ENCODE results near the gene PTPN9. TPM values are rescaled to one million over a fixed set of nuclear protein-coding genes. Genes with fewer than 3 reads are reported as not detected.

Gene PTPN9
- total RNA-seq, 1 experiment from 2014 or later, result 42.2 TPM

DNA sequence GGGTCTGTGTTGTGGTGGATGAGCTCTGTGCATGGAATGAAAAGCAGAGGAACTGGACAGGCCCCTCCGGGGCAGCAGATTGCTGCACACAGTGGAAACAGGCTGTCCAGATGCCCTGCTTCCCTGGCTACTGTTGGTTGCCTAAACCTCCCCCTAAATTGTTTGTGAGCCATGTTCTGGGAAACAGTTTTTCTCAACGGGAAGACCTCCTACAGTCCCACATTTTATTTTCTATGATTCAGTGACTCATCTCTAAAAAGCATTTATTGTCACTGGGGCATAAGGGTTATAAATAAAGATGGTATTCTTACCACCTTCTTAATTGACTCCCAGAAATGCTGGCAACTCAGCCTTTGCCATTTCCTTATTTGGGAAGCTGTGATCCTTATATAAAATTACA is 20.3 kb upstream of the PTPN9 start:
- no peak overlapping the region for H4K91ac ChIP-seq (ENCODE audit: insufficient read length, low read depth, low read length)
- WGBS (ENCODE audit: extremely low coverage, insufficient read length, low lambda C conversion rate), result no CpG with 5 or more reads among the region's 2 CpGs
- H3K27me3 ChIP-seq (ENCODE audit: insufficient read depth, low read length), result no peaks in the 10 kb centered on the region
- H3K9me3 ChIP-seq (ENCODE audit: control insufficient read depth, low read depth, low read length), result no peaks in the 10 kb centered on the region
- no peak overlapping the region for H3K27ac Mint-ChIP-seq
- H4K5ac ChIP-seq (ENCODE audit: insufficient read length, low read depth, low read length), result no peak overlapping the region
- TF ChIP-seq, protein P1, sequence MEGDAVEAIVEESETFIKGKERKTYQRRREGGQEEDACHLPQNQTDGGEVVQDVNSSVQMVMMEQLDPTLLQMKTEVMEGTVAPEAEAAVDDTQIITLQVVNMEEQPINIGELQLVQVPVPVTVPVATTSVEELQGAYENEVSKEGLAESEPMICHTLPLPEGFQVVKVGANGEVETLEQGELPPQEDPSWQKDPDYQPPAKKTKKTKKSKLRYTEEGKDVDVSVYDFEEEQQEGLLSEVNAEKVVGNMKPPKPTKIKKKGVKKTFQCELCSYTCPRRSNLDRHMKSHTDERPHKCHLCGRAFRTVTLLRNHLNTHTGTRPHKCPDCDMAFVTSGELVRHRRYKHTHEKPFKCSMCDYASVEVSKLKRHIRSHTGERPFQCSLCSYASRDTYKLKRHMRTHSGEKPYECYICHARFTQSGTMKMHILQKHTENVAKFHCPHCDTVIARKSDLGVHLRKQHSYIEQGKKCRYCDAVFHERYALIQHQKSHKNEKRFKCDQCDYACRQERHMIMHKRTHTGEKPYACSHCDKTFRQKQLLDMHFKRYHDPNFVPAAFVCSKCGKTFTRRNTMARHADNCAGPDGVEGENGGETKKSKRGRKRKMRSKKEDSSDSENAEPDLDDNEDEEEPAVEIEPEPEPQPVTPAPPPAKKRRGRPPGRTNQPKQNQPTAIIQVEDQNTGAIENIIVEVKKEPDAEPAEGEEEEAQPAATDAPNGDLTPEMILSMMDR (conservative IDR thresholded peaks at IDR 0.05), result no peak
- no peak for DNase-seq
- no peaks in the 10 kb centered on the region for H3K23me2 ChIP-seq (ENCODE audit: insufficient read length, low read depth, low read length, poor library complexity, severe bottlenecking)
- H3K4ac ChIP-seq (ENCODE audit: low read depth, low read length), result no peak overlapping the region
- H3K36me3 Mint-ChIP-seq (ENCODE audit: insufficient read depth in 1 of 3, low read depth in 3 of 3), result peaks cover 12 to 59% (median 41%) of the 10 kb centered on the region in 3 experiments; a peak in 5 of 7 replicates
- no peak overlapping the region for H3K27ac ChIP-seq (ENCODE audit: insufficient read length, low read depth, low read length)
- no peak overlapping the region for H3K56ac ChIP-seq (ENCODE audit: insufficient read length, low read depth, low read length)
- no peak overlapping the region for H2BK20ac ChIP-seq (ENCODE audit: low read depth, low read length, poor library complexity, severe bottlenecking)
- H3K4me2 ChIP-seq (ENCODE audit: insufficient read depth, insufficient read length, low read length), result no peak overlapping the region
- H3K14ac ChIP-seq (ENCODE audit: insufficient read depth, low read length), result no peak overlapping the region
- H2BK15ac ChIP-seq (ENCODE audit: low read depth, low read length), result no peak overlapping the region
- H3K18ac ChIP-seq (ENCODE audit: insufficient read length, low read depth, low read length), result no peak overlapping the region
- no peak overlapping the region for H2AK5ac ChIP-seq (ENCODE audit: insufficient read length, low read length)
- no peak overlapping the region for H2AFZ ChIP-seq (ENCODE audit: low read length)
- H2BK5ac ChIP-seq (ENCODE audit: insufficient read length, low read length), result no peak overlapping the region
- no peak overlapping the region for H2BK120ac ChIP-seq (ENCODE audit: low read depth, low read length, poor library complexity, severe bottlenecking)
- H3K23ac ChIP-seq (ENCODE audit: insufficient read length, low read depth, low read length), result no peak overlapping the region
- H3K79me2 ChIP-seq (ENCODE audit: insufficient read depth, low read length), result no peaks in the 10 kb centered on the region
- no peaks in the 10 kb centered on the region for H3K79me1 ChIP-seq (ENCODE audit: insufficient read depth, low read depth, low read length, poor library complexity, severe bottlenecking)
- H3K4me3 Mint-ChIP-seq, result no peak overlapping the region
- H3K27me3 Mint-ChIP-seq (ENCODE audit: low read depth), result no peaks in the 10 kb centered on the region
- no peaks in the 10 kb centered on the region for H3K4me1 ChIP-seq (ENCODE audit: insufficient read depth, low read length)
- no peaks in the 10 kb centered on the region for H4K20me1 ChIP-seq (ENCODE audit: control insufficient read depth, insufficient read depth, insufficient read length)
- H3K9ac ChIP-seq (ENCODE audit: extremely low read depth, insufficient read length, low read length), result no peak overlapping the region
- no peak overlapping the region for H4K8ac ChIP-seq (replicated peaks; ENCODE audit: insufficient read length, low read depth, low read length)
- no peaks in the 10 kb centered on the region for H3K9me3 Mint-ChIP-seq
- no peaks in the 10 kb centered on the region for H3K4me1 Mint-ChIP-seq
- H2BK12ac ChIP-seq (ENCODE audit: insufficient read length, low read depth, low read length), result no peak overlapping the region
- no peak overlapping the region for H3T11ph ChIP-seq (ENCODE audit: low read length)

Measured in H9 (cell line).